Measurements from ENCODE around the gene CAD.

Gene CAD

GRCh38 chr2:27275211-27276150 lies 58.3 kb downstream of the CAD start, which contains the start of gene DNAJC5G:
Gene DNAJC5G, plus strand, starts transcription at chr2:27275433. Its CDS starts 1,296 bp downstream, at chr2:27276729.
- no peak within 1 kb of the TSS for H3K4me2 ChIP-seq (ENCODE audit: low read length)
- H3K27me3 ChIP-seq (ENCODE audit: control insufficient read depth, insufficient read depth, low read length), result peaks cover 27% of the 10 kb centered on the region
- H3K9me3 ChIP-seq (replicated peaks; ENCODE audit: low read length), result no peaks in the 10 kb centered on the region
- peaks cover 1% of the 10 kb centered on the region for H3K4me1 ChIP-seq (ENCODE audit: control insufficient read depth, insufficient read depth, low read length)
- no peak within 1 kb of the TSS for H3K9ac ChIP-seq (ENCODE audit: low read depth, low read length)
- H3K36me3 ChIP-seq (ENCODE audit: insufficient read depth, low read length), result no peaks in the 10 kb centered on the region
- H3K4me3 ChIP-seq (ENCODE audit: low read length), result no peak within 1 kb of the TSS

- no peak overlapping the region for H3K4me3 ChIP-seq (ENCODE audit: low read length)
- no peak overlapping the region for H3K4me2 ChIP-seq (ENCODE audit: low read length)
- H3K27me3 ChIP-seq (ENCODE audit: control insufficient read depth, insufficient read depth, low read length), result peaks cover 26% of the 10 kb centered on the region
- no peak overlapping the region for H3K9ac ChIP-seq (ENCODE audit: low read depth, low read length)
- H3K9me3 ChIP-seq (replicated peaks; ENCODE audit: low read length), result no peaks in the 10 kb centered on the region
- H3K4me1 ChIP-seq (ENCODE audit: control insufficient read depth, insufficient read depth, low read length), result peaks cover 25% of the 10 kb centered on the region
- H3K36me3 ChIP-seq (ENCODE audit: insufficient read depth, low read length), result no peaks in the 10 kb centered on the region
These were observed 60.8 kb downstream of the CAD start for GRCh38 chr2:27278010-27278409.

- H3K27me3 ChIP-seq (ENCODE audit: control insufficient read depth, insufficient read depth, low read length), result peaks cover 38% of the 10 kb centered on the region
- no peak overlapping the region for H3K4me2 ChIP-seq (ENCODE audit: low read length)
- no peaks in the 10 kb centered on the region for H3K36me3 ChIP-seq (ENCODE audit: insufficient read depth, low read length)
- no peaks in the 10 kb centered on the region for H3K9me3 ChIP-seq (replicated peaks; ENCODE audit: low read length)
- H3K4me3 ChIP-seq (ENCODE audit: low read length), result no peak overlapping the region
- no peak overlapping the region for H3K9ac ChIP-seq (ENCODE audit: low read depth, low read length)
- peaks cover 26% of the 10 kb centered on the region for H3K4me1 ChIP-seq (ENCODE audit: control insufficient read depth, insufficient read depth, low read length)
These were observed 63.7 kb downstream of the CAD start for GRCh38 chr2:27280826-27281225.

GRCh38 chr2:27281442-27281841 lies 64.3 kb downstream of the CAD start:
- H3K9ac ChIP-seq (ENCODE audit: low read depth, low read length), result no peak overlapping the region
- no peaks in the 10 kb centered on the region for H3K36me3 ChIP-seq (ENCODE audit: insufficient read depth, low read length)
- H3K4me3 ChIP-seq (ENCODE audit: low read length), result no peak overlapping the region
- H3K27me3 ChIP-seq (ENCODE audit: control insufficient read depth, insufficient read depth, low read length), result peaks cover 39% of the 10 kb centered on the region
- H3K4me1 ChIP-seq (ENCODE audit: control insufficient read depth, insufficient read depth, low read length), result peaks cover 26% of the 10 kb centered on the region
- no peak overlapping the region for H3K4me2 ChIP-seq (ENCODE audit: low read length)
- H3K9me3 ChIP-seq (replicated peaks; ENCODE audit: low read length), result no peaks in the 10 kb centered on the region

GRCh38 chr2:27281855-27282559 lies 64.8 kb downstream of the CAD start, which contains the start of gene TRIM54:
Gene TRIM54, plus strand, starts transcription at chr2:27282429. Its CDS starts 303 bp downstream, at chr2:27282732.
- Histone ChIP-seq H3K9ac (ENCODE audit: low read depth, low read length) (no peak within 1 kb of the TSS), H3K27me3 (ENCODE audit: control insufficient read depth, insufficient read depth, low read length) (peaks cover 42% of the 10 kb centered on the region), H3K4me2 (ENCODE audit: low read length) (peak within 1 kb of the TSS; percentile 31), H3K4me3 (ENCODE audit: low read length) (no peak within 1 kb of the TSS), H3K9me3 (replicated peaks; ENCODE audit: low read length) (no peaks in the 10 kb centered on the region), H3K4me1 (ENCODE audit: control insufficient read depth, insufficient read depth, low read length) (peaks cover 26% of the 10 kb centered on the region), H3K36me3 (ENCODE audit: insufficient read depth, low read length) (no peaks in the 10 kb centered on the region)

- Histone ChIP-seq H3K4me1 (ENCODE audit: control insufficient read depth, insufficient read depth, low read length) (peaks cover 26% of the 10 kb centered on the region), H3K4me2 (ENCODE audit: low read length) (no peak overlapping the region), H3K9ac (ENCODE audit: low read depth, low read length) (no peak overlapping the region), H3K36me3 (ENCODE audit: insufficient read depth, low read length) (no peaks in the 10 kb centered on the region), H3K9me3 (replicated peaks; ENCODE audit: low read length) (no peaks in the 10 kb centered on the region), H3K4me3 (ENCODE audit: low read length) (no peak overlapping the region), H3K27me3 (ENCODE audit: control insufficient read depth, insufficient read depth, low read length) (peaks cover 46% of the 10 kb centered on the region)
These were observed 65.7 kb downstream of the CAD start for GRCh38 chr2:27282892-27283291.

GRCh38 chr2:27284996-27285395 lies 67.8 kb downstream of the CAD start:
- H3K4me1 ChIP-seq (ENCODE audit: control insufficient read depth, insufficient read depth, low read length), result peaks cover 26% of the 10 kb centered on the region
- H3K4me2 ChIP-seq (ENCODE audit: low read length), result no peak overlapping the region
- H3K36me3 ChIP-seq (ENCODE audit: insufficient read depth, low read length), result no peaks in the 10 kb centered on the region
- H3K4me3 ChIP-seq (ENCODE audit: low read length), result no peak overlapping the region
- no peaks in the 10 kb centered on the region for H3K9me3 ChIP-seq (replicated peaks; ENCODE audit: low read length)
- H3K27me3 ChIP-seq (ENCODE audit: control insufficient read depth, insufficient read depth, low read length), result peaks cover 51% of the 10 kb centered on the region
- H3K9ac ChIP-seq (ENCODE audit: low read depth, low read length), result no peak overlapping the region

GRCh38 chr2:27285481-27285880 lies 68.3 kb downstream of the CAD start:
- H3K9ac ChIP-seq (ENCODE audit: low read depth, low read length), result no peak overlapping the region
- no peaks in the 10 kb centered on the region for H3K9me3 ChIP-seq (replicated peaks; ENCODE audit: low read length)
- H3K36me3 ChIP-seq (ENCODE audit: insufficient read depth, low read length), result no peaks in the 10 kb centered on the region
- peaks cover 51% of the 10 kb centered on the region for H3K27me3 ChIP-seq (ENCODE audit: control insufficient read depth, insufficient read depth, low read length)
- H3K4me2 ChIP-seq (ENCODE audit: low read length), result no peak overlapping the region
- peaks cover 25% of the 10 kb centered on the region for H3K4me1 ChIP-seq (ENCODE audit: control insufficient read depth, insufficient read depth, low read length)
- no peak overlapping the region for H3K4me3 ChIP-seq (ENCODE audit: low read length)

- no peak overlapping the region for H3K4me2 ChIP-seq (ENCODE audit: low read length)
- no peak overlapping the region for H3K4me3 ChIP-seq (ENCODE audit: low read length)
- no peaks in the 10 kb centered on the region for H3K36me3 ChIP-seq (ENCODE audit: insufficient read depth, low read length)
- peaks cover 9% of the 10 kb centered on the region for H3K4me1 ChIP-seq (ENCODE audit: control insufficient read depth, insufficient read depth, low read length)
- H3K9ac ChIP-seq (ENCODE audit: low read depth, low read length), result no peak overlapping the region
- peaks cover 59% of the 10 kb centered on the region for H3K27me3 ChIP-seq (ENCODE audit: control insufficient read depth, insufficient read depth, low read length)
- no peaks in the 10 kb centered on the region for H3K9me3 ChIP-seq (replicated peaks; ENCODE audit: low read length)
These were observed 71.4 kb downstream of the CAD start for GRCh38 chr2:27288610-27289009.

- Histone ChIP-seq H3K9ac (ENCODE audit: low read depth, low read length) (no peak overlapping the region), H3K27me3 (ENCODE audit: control insufficient read depth, insufficient read depth, low read length) (peaks cover 47% of the 10 kb centered on the region), H3K36me3 (ENCODE audit: insufficient read depth, low read length) (no peaks in the 10 kb centered on the region), H3K4me2 (ENCODE audit: low read length) (no peak overlapping the region), H3K4me3 (ENCODE audit: low read length) (no peak overlapping the region), H3K9me3 (replicated peaks; ENCODE audit: low read length) (no peaks in the 10 kb centered on the region), H3K4me1 (ENCODE audit: control insufficient read depth, insufficient read depth, low read length) (peaks cover 17% of the 10 kb centered on the region)
These were observed 73.4 kb downstream of the CAD start for GRCh38 chr2:27290549-27290948.

- Histone ChIP-seq H3K36me3 (ENCODE audit: insufficient read depth, low read length) (no peaks in the 10 kb centered on the region), H3K9ac (ENCODE audit: low read depth, low read length) (no peak overlapping the region), H3K4me1 (ENCODE audit: control insufficient read depth, insufficient read depth, low read length) (peaks cover 17% of the 10 kb centered on the region), H3K4me2 (ENCODE audit: low read length) (no peak overlapping the region), H3K27me3 (ENCODE audit: control insufficient read depth, insufficient read depth, low read length) (peaks cover 46% of the 10 kb centered on the region), H3K4me3 (ENCODE audit: low read length) (no peak overlapping the region), H3K9me3 (replicated peaks; ENCODE audit: low read length) (no peaks in the 10 kb centered on the region)
These were observed 74.7 kb downstream of the CAD start for GRCh38 chr2:27291865-27292264.
